Activated CD4-positive, alpha-beta T cell treated with anti-CD3 and anti-CD28 coated beads, Interleukin-2, Interleukin-6, amounts not matched to agents 100 ng/mL and 50 ng/mL, durations not matched to agents 16 hours and 8 hours (primary cell): ENCODE data around the gene ANTXR1.

ENCODE experiments used
- DNase-seq: peaks from one replicate; pipeline ENCODE4 v3.0.0-alpha.2; 2020

Gene ANTXR1

DNA sequence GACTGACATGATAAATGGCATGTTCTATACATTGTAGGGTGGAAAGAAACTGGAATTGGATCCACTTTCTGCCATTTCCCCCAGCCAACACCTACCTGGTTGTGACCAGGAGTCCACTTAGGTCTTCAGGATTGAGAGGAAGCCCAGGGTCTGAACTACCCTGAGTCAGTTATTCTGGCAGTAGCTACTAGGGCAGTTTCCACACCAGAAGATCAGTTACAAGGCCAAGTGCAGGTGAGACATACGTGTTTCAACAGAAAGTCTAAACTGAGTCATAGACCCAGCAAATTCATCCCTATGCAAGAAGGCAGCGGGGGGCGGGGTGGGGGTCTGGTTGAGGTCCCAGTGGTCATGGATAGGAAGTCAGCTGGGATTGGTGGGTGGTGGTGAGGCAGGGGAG, 21.9 kb downstream of the ANTXR1 start:
- no peak for DNase-seq

DNA sequence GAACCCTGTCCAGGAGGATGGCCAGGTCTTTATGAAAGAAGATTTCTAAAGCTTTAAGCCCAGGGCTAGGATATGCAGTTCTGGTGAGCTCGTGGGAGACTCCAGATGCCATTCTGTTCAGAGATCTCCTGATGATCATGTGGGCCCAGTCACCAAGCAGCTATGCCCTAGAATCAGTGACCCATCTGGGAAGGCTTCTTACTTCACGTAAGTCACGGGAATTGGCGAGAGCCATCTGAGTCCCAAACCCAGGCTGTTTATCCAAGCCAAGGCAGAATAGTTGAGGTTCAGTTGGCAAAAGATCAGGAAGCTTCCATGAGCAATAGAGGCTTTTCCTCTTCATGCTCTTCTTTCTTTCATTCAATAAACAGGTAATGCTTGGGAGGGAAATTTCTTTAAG, 23.9 kb downstream of the ANTXR1 start:
- DNase-seq, result no peak

- DNase-seq, result no peak
Observed at GRCh38 chr2:69041214-69041613, 28.2 kb downstream of the ANTXR1 start.

DNA sequence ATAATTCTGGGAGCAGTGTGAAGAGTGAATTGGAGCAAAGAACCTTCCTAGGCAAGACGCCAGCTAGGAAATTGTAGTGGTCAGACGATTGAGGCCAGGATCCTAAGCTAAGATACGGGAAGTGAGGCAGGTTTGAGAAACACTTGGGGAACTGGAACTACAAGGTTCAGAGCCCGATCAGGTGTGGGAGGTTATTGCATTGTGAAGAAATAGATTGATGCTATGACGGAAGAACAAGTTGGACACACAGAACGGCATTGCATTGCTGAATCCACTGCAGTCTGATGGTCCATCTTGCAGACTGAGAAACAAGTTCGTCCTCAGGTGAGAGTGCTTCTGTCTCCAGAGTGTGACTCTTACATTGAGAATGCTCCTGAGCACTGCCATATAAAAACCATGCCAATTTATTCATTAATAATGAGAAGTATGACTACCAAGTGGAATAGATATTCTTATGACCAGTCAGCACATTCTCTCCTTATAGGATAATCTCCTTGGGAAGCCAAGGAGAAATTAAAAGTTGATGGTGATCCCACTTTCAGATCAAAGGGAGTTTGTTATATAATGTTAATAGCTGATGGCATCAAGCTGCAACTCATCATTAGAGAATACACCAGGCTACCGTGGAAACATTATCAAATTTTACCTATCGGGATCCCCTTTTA, 30.9 kb downstream of the ANTXR1 start:
- DNase-seq, result no peak

GRCh38 chr2:69046221-69046662, 33.3 kb downstream of the ANTXR1 start:
- no peak for DNase-seq

DNA sequence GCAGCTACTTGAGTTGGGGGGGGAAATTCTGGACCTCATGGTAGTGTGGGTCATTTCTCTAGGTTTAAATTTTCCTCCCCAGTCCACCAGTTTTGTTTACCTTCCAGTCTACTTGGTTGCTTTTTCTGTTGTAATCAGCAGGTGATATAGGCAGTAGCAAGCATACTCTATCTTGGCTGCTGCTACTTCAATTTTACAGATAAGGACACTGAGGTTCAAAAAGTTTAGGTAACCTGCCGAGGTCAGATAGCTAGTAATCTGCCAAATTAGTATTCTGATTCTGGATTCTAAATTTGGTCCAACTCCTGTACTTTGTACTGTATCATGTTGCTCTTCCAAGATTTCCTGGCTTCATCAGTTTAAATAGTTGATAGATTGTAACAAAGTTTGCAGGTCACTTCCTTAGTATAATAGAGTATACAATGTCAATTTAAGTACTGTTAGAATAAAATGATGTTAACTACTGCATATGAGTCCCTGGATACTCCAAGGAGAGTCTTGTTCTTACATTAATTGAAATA, 34.7 kb downstream of the ANTXR1 start:
- DNase-seq, result no peak

DNA sequence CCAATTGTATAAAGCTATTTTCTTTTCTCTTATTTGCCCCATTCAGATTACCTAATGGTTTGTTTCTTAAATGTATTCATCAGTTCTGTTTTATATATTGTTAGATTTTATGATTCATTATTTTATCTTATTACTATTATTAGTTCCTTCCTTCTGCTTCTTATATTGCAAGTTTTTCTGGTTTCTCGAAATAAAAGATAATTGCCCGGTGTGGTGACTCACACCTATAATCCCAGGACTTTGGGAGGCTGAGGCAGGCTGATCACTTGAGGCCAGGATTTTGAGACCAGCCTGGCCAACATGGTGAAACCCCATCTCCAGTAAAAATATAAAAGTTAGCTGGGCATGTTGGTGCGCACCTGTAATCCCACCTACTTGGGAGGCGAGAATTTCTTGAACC, 37.8 kb downstream of the ANTXR1 start:
- no peak for DNase-seq

DNA sequence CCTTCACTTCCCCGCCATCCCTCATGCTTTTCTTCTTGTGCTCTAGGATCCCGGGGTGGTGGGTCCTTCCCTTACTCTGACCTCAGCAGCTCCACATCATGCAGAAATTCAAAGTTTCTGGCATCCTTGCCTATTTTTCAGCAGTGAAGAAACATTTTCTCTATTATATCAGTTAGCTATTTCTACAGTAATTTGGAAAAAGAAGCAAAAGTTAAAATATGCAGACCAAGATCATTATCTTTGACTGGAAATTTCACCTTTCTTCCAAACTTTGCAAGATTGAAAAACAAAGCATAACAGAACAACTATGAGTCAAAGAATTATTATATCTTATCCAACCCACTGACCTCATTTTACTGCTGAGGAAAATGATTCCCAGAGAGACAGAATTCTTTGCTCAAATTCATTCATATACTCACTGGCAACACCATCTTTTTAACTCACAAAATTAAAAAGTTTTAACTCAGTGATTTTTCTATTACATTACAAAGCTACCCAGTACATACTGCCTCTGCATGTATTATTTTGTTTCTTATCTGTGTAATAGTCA, 40.5 kb downstream of the ANTXR1 start:
- no peak for DNase-seq

DNA sequence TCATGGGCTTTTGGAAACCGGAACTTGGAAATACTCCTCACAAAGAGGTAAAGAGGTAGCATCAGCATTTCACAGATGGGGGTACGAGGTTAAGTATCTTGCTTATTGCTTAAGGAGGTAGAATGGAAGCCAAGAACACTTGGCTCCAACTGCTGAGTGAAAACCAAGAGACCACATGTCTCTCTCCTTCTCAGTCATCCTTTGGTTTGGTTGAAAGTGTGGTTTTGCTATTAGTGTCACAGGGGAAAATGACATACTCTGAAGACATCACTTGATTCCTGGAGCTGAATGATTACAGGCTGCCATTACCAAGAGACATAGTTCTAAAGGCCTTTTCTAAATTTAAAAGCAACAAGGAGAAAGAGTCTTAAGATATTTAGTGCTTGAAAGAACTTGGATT, 41.5 kb downstream of the ANTXR1 start:
- DNase-seq, result peak; percentile 84

- DNase-seq, result no peak
Observed at GRCh38 chr2:69055688-69056470, 42.9 kb downstream of the ANTXR1 start.

- no peak for DNase-seq
Observed at GRCh38 chr2:69057660-69058059, 44.7 kb downstream of the ANTXR1 start.

GRCh38 chr2:69059731-69060290, 46.8 kb downstream of the ANTXR1 start:
- no peak for DNase-seq

DNA sequence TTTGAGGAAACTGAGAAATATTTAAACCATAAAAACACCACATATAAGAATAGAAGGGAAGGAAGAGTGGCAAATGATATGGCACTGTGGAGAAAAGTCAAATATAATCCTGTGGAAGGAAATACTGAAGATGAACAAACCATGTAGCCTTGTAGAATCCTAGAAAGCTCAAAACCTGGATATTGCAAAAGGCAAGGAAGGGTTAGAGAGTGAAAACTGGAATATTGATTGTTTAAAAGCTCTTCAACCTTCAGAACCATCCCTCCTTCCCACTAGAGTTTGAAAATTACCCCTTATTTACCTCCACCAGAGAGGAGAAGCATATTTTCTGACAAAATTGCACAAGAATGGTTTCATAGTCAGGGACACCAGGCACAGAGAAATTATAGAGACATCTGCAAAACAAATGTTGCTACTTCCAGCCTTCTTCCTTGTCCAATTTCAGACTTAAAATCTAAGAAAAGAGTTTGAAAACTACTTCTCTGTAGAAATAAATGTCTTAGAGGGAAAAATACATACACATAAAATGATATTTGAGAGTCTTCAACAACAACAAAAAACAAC, 48.0 kb downstream of the ANTXR1 start:
- DNase-seq, result no peak

DNA sequence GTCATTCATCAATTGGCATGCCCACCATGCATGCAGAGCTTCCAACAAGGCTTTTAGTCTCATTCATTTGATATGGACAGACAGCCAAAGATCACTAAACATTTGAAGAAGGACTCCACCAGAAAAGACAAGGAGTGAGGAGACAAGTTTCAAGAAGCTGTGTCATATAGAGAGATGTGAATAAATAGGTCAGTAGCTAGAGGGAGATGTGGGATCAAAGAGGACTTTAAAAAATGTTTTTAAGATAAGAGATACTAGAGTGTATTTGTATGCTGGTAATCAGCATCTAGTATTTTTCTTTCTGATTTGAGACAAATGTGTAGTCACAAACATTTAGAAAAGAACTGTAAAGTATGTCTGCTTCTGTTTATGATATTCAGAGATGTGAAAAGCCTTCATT, 48.5 kb downstream of the ANTXR1 start:
- no peak for DNase-seq

- no peak for DNase-seq
Observed at GRCh38 chr2:69062307-69062962, 49.5 kb downstream of the ANTXR1 start.

GRCh38 chr2:69065735-69066336, 52.9 kb downstream of the ANTXR1 start:
- DNase-seq, result no peak

GRCh38 chr2:69067026-69067630, 54.1 kb downstream of the ANTXR1 start:
- no peak for DNase-seq

GRCh38 chr2:69067866-69068265, 54.9 kb downstream of the ANTXR1 start:
- no peak for DNase-seq

DNA sequence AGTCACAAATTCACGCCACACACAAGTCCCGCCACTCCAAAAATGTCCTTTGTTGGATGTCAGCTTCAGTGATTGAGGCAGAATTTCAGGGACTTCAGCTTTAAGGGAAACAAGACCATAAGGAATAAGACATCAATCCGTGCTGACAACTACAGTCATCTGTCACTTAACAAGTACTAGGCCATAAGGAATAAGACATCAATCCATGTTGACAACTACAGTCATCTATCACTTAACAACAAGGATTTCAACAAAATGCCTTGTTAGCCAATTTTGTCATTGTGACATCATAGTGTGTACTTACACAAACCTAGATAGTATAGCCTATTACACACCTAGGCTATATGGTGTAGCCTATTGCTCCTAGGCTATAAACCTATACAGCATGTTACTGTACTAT, 58.0 kb downstream of the ANTXR1 start:
- DNase-seq, result no peak

GRCh38 chr2:69073928-69074570, 61.1 kb downstream of the ANTXR1 start:
- no peak for DNase-seq

- no peak for DNase-seq
Observed at GRCh38 chr2:69074918-69075317, 61.9 kb downstream of the ANTXR1 start.
